Activated T-cell treated with anti-CD3 and anti-CD28 coated beads, Interleukin-2, amount 50 U/mL, for 24 hours (primary cell): ENCODE measurements around the gene SUPT3H.
"Not testable (repeated sequence)": the region's sequence is repeated elsewhere in the genome, so short reads cannot be mapped to it uniquely, and the experiment has no call there.

Source experiments
- DNase-seq: peaks from one replicate; pipeline ENCODE4 v3.0.0-alpha.2; 2020
- H3K27ac Mint-ChIP-seq: 2 replicates; pipeline ENCODE4 v1.8.0; 2020; ENCODE audit warnings: mild to moderate bottlenecking, mixed read lengths
- H3K27me3 Mint-ChIP-seq: 2 replicates; pipeline ENCODE4 v1.8.0; 2020; ENCODE audit warnings: mixed read lengths
- H3K36me3 Mint-ChIP-seq: 2 replicates; pipeline ENCODE4 v1.8.0; 2020; ENCODE audit warnings: low read depth, mixed read lengths
- H3K4me1 Mint-ChIP-seq: 2 replicates; pipeline ENCODE4 v1.8.0; 2020; ENCODE audit warnings: low read depth, mixed read lengths
- H3K4me3 Mint-ChIP-seq: 2 replicates; pipeline ENCODE4 v1.8.0; 2020; ENCODE audit warnings: mild to moderate bottlenecking, moderate library complexity, mixed read lengths
- H3K9me3 Mint-ChIP-seq: 2 replicates; pipeline ENCODE4 v1.8.0; 2020; ENCODE audit warnings: mixed read lengths

Gene SUPT3H

GRCh38 chr6:44918671-44919296 is 458.9 kb downstream of the SUPT3H start:
- Mint-ChIP-seq H3K4me1 (peaks cover 32% of the 10 kb centered on the region), H3K4me3 (no peak overlapping the region), H3K36me3 (peaks cover 15% of the 10 kb centered on the region), H3K9me3 (no peaks in the 10 kb centered on the region), H3K27me3 (no peaks in the 10 kb centered on the region), H3K27ac (no peak overlapping the region)
- DNase-seq: no peak

- peaks cover 21% of the 10 kb centered on the region for H3K4me1 Mint-ChIP-seq
- H3K36me3 Mint-ChIP-seq: peaks cover 24% of the 10 kb centered on the region
- H3K9me3 Mint-ChIP-seq: no peaks in the 10 kb centered on the region
- H3K27me3 Mint-ChIP-seq: no peaks in the 10 kb centered on the region
- H3K27ac Mint-ChIP-seq: no peak overlapping the region
- no peak for DNase-seq
- H3K4me3 Mint-ChIP-seq: no peak overlapping the region
These were observed 460.3 kb downstream of the SUPT3H start for GRCh38 chr6:44917430-44917829.

GRCh38 chr6:44915111-44915510 is 462.6 kb downstream of the SUPT3H start:
- peaks cover 2% of the 10 kb centered on the region for H3K4me1 Mint-ChIP-seq
- H3K4me3 Mint-ChIP-seq: no peak overlapping the region
- no peaks in the 10 kb centered on the region for H3K27me3 Mint-ChIP-seq
- DNase-seq: no peak
- no peak overlapping the region for H3K27ac Mint-ChIP-seq
- H3K36me3 Mint-ChIP-seq: peaks cover 26% of the 10 kb centered on the region
- no peaks in the 10 kb centered on the region for H3K9me3 Mint-ChIP-seq

DNA sequence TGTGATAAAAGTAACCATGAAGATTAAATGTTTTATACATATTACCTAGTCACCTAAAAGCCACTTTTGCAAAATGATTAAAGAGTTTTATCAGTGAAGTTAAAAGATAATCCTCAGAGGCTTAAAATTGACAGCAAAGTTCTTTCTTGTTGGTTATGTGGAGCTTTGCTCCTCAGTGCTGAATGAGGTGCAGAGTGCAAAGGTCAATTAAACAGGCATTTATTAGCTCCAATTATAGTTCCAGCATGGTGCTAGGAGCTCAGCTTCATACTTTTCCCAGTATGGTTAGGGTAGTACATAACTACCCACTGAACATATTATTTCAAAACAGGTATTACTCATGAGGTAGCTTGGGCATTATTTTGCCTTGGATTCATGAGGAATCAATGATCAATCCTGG is 463.6 kb downstream of the SUPT3H start:
- peaks cover 28% of the 10 kb centered on the region for H3K36me3 Mint-ChIP-seq
- H3K27ac Mint-ChIP-seq: no peak overlapping the region
- H3K9me3 Mint-ChIP-seq: no peaks in the 10 kb centered on the region
- no peak for DNase-seq
- H3K4me3 Mint-ChIP-seq: no peak overlapping the region
- no peaks in the 10 kb centered on the region for H3K27me3 Mint-ChIP-seq
- peaks cover 2% of the 10 kb centered on the region for H3K4me1 Mint-ChIP-seq

- H3K36me3 Mint-ChIP-seq: peaks cover 22% of the 10 kb centered on the region
- no peaks in the 10 kb centered on the region for H3K27me3 Mint-ChIP-seq
These were observed 471.0 kb downstream of the SUPT3H start for GRCh38 chr6:44906761-44907160.

DNA sequence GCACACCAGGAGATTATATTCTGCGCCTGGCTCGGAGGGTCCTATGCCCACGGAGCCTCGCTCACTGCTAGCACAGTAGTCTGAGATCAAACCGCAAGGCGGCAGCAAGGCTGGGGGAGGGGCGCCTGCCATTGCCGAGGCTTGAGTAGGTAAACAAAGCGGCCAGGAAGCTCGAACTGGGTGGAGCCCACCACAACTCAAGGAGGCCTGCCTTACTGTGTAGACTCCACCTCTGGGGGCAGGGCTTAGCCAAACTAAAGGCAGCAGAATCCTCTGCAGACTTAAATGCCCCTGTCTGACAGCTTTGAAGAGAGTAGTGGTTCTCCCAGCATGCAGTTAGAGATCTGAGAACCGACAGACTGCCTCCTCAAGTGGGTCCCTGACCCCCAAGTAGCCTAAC is 477.4 kb downstream of the SUPT3H start:
- H3K27ac Mint-ChIP-seq, H3K9me3 Mint-ChIP-seq, H3K4me3 Mint-ChIP-seq, H3K4me1 Mint-ChIP-seq, DNase-seq, H3K27me3 Mint-ChIP-seq: not testable (repeated sequence)
- H3K36me3 Mint-ChIP-seq: peaks cover 37% of the 10 kb centered on the region

More at GRCh38 chr6:44906761-44907160, 471.0 kb downstream of the SUPT3H start:
- no peak for DNase-seq
- H3K4me1 Mint-ChIP-seq: peaks cover 2% of the 10 kb centered on the region
- H3K4me3 Mint-ChIP-seq: no peak overlapping the region
- no peak overlapping the region for H3K27ac Mint-ChIP-seq
- peaks cover 5% of the 10 kb centered on the region for H3K9me3 Mint-ChIP-seq

DNA sequence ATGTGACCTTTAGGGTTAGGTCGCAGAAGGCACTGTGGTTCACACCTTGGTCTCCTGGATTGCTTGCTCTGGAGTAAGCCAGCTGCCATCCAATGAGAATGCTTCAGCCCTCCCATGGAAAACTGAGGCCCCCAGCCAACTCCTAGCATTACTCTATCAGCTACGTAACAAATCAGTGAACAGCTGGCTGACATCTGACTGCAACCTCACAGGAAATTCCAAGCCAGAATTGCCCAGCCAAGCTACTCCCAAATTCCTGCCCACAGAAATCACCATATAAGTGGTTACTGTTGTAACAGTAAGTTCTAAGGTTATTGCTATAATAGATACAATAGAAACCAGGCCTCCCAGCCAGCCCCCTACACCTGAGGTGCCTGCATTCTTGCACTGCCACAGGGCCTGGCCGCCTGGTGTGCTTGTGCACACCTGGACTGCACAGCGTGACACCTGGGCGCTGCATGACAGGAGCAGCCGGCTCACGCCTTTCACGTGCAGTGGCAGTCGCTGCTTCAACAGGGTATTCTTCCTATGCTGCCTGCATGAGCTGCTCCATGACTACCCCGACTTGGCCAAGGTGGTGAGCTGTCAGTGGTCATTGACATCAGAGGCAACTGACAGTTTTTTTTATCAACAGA is 479.3 kb downstream of the SUPT3H start:
- no peak for DNase-seq
- Mint-ChIP-seq H3K4me3 (no peak overlapping the region), H3K27ac (no peak overlapping the region), H3K4me1 (peaks cover 2% of the 10 kb centered on the region), H3K9me3 (peaks cover 3% of the 10 kb centered on the region), H3K27me3 (no peaks in the 10 kb centered on the region), H3K36me3 (peaks cover 34% of the 10 kb centered on the region)

DNA sequence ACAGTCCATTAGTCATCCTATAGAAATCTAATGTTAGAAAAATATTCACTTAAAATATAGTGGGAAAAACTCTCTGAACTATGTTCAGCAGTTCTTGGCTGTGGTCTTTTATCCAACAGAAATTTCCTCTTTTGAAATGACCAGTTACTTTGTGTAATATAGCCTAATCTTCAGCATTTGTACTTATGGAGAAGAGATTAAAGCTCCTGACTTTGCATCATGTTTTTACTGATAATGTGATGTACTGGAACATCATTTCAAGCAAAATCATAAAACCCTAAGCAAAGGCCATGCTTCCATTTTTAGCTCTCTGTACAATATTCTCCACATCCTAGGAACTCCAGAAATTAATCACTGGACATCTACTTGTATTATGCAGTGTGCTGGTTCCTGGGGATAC is 480.4 kb downstream of the SUPT3H start:
- Mint-ChIP-seq H3K36me3 (peaks cover 31% of the 10 kb centered on the region), H3K4me1 (no peaks in the 10 kb centered on the region), H3K27me3 (no peaks in the 10 kb centered on the region), H3K27ac (no peak overlapping the region), H3K4me3 (no peak overlapping the region), H3K9me3 (no peaks in the 10 kb centered on the region)
- DNase-seq: no peak

GRCh38 chr6:44896701-44897100 is 481.0 kb downstream of the SUPT3H start:
- Mint-ChIP-seq H3K4me1 (no peaks in the 10 kb centered on the region), H3K27me3 (no peaks in the 10 kb centered on the region), H3K36me3 (peaks cover 31% of the 10 kb centered on the region), H3K27ac (no peak overlapping the region), H3K4me3 (no peak overlapping the region), H3K9me3 (no peaks in the 10 kb centered on the region)
- no peak for DNase-seq

DNA sequence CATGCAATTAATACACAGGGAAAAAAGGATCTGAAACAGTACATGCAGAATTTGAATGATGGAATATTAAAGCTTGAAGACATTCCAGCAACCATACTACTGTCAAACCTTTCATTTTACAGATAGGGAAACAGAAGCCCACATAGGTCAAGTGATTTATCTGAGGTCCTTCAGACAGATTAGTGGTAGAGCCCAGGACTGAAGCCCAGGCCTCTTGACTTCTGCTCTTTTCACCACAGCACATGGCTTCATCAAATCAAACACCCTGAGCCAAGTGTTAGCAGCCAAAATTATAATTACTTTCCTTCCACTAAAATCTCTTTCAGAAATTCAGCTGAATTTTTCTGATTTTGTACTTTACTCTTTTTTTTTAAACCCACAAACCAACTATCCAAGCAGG is 485.2 kb downstream of the SUPT3H start:
- Mint-ChIP-seq H3K4me3 (no peak overlapping the region), H3K27ac (no peak overlapping the region), H3K9me3 (peaks cover 3% of the 10 kb centered on the region), H3K36me3 (peaks cover 11% of the 10 kb centered on the region), H3K4me1 (no peaks in the 10 kb centered on the region), H3K27me3 (no peaks in the 10 kb centered on the region)
- no peak for DNase-seq

DNA sequence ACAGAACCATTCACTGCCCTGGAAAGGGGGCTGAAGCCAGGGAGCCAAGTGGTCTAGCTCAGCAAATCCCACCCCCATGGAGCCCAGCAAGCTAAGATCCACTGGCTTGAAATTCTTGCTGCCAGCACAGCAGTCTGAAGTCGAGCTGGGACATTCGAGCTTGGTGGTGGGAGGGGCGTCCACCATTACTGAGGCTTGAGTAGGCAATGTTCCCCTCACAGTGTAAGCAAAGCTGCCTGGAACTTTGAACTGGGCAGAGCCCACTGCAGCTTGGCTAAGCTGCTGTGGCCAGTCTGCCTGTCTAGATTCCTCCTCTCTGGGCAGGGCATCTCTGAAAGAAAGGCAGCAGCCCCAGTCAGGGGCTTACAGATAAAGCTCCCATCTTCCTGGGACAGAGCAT is 498.7 kb downstream of the SUPT3H start:
- H3K4me3 Mint-ChIP-seq, H3K27me3 Mint-ChIP-seq, H3K27ac Mint-ChIP-seq, DNase-seq, H3K4me1 Mint-ChIP-seq: not testable (repeated sequence)
- H3K9me3 Mint-ChIP-seq: peaks cover 35% of the 10 kb centered on the region
- H3K36me3 Mint-ChIP-seq: peaks cover 57% of the 10 kb centered on the region

GRCh38 chr6:44876638-44877037 is 501.1 kb downstream of the SUPT3H start:
- H3K27me3 Mint-ChIP-seq, H3K4me1 Mint-ChIP-seq, DNase-seq, H3K27ac Mint-ChIP-seq, H3K4me3 Mint-ChIP-seq: not testable (repeated sequence)
- peaks cover 34% of the 10 kb centered on the region for H3K36me3 Mint-ChIP-seq
- peaks cover 12% of the 10 kb centered on the region for H3K9me3 Mint-ChIP-seq

GRCh38 chr6:44869321-44869897 is 508.3 kb downstream of the SUPT3H start:
- Mint-ChIP-seq H3K27ac (peak overlapping the region; percentile 12), H3K4me1 (peaks cover 26% of the 10 kb centered on the region), H3K4me3 (no peak overlapping the region), H3K36me3 (peaks cover 14% of the 10 kb centered on the region), H3K27me3 (no peaks in the 10 kb centered on the region), H3K9me3 (peaks cover 8% of the 10 kb centered on the region)
- DNase-seq: no peak

DNA sequence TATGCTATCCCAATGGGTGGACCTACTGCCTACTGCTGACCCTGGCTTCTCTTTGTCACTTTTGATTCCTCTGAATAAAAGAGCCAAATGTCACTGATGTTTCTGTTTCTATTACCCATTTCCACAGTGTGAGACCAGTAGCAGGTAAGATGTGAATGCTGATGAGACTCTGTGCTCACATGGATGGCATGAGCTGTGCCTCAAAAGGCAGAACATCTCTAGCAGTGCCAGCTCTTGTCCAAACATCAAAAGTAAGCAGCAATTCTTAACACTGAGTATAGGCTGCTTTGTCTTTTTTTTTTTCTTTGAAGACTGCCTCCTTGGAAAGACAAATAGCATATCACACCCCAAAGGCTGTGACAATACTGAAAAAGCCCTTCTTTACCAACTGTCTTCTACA is 508.8 kb downstream of the SUPT3H start:
- H3K9me3 Mint-ChIP-seq: peaks cover 8% of the 10 kb centered on the region
- peaks cover 17% of the 10 kb centered on the region for H3K36me3 Mint-ChIP-seq
- DNase-seq: no peak
- no peak overlapping the region for H3K4me3 Mint-ChIP-seq
- H3K27ac Mint-ChIP-seq: peak overlapping the region; percentile 12
- no peaks in the 10 kb centered on the region for H3K27me3 Mint-ChIP-seq
- H3K4me1 Mint-ChIP-seq: peaks cover 26% of the 10 kb centered on the region

- Mint-ChIP-seq H3K4me3 (no peak overlapping the region), H3K9me3 (peaks cover 8% of the 10 kb centered on the region), H3K27me3 (no peaks in the 10 kb centered on the region), H3K27ac (no peak overlapping the region), H3K4me1 (peaks cover 26% of the 10 kb centered on the region), H3K36me3 (peaks cover 19% of the 10 kb centered on the region)
- DNase-seq: no peak
These were observed 509.4 kb downstream of the SUPT3H start for GRCh38 chr6:44868335-44868668.
